GM19023 (cell line): Measurements from ENCODE around the gene LYG2.
"Not testable (repeated sequence)": the region's sequence is repeated elsewhere in the genome, so short reads cannot be mapped to it uniquely, and the experiment has no call there.

ENCODE experiments used
- ATAC-seq: cut with Tn5 transposase; IDR thresholded peaks from one replicate; pipeline ENCODE4 v1.9.1; 2021; ENCODE audit warnings: mild to moderate bottlenecking, moderate library complexity; ENCODE audit not compliant: unreplicated experiment

LYG2 gene

GRCh38 chr2:99255491-99256318, at the start of gene LYG2:
Gene LYG2, minus strand, starts transcription at chr2:99255666. Its CDS starts 1,406 bp downstream, at chr2:99254260.
- no peak for ATAC-seq

GRCh38 chr2:99301097-99301496, 45.6 kb upstream of the LYG2 start, which contains the start of gene LYG1:
Gene LYG1, minus strand, starts transcription at chr2:99301197. Its CDS starts 5,527 bp downstream, at chr2:99295670.
- not testable (repeated sequence) for ATAC-seq

GRCh38 chr2:99299580-99299979, 44.1 kb upstream of the LYG2 start:
- no peak for ATAC-seq

- ATAC-seq = no peak
Measured at GRCh38 chr2:99297994-99298393, 42.5 kb upstream of the LYG2 start.

GRCh38 chr2:99285526-99285925, 30.1 kb upstream of the LYG2 start:
- no peak for ATAC-seq

GRCh38 chr2:99279969-99280695, 24.7 kb upstream of the LYG2 start:
- ATAC-seq = no peak

GRCh38 chr2:99278793-99279291, 23.4 kb upstream of the LYG2 start:
- ATAC-seq = no peak

GRCh38 chr2:99278195-99278765, 22.8 kb upstream of the LYG2 start:
- ATAC-seq = not testable (repeated sequence)

- no peak for ATAC-seq
Measured at GRCh38 chr2:99275882-99276281, 20.4 kb upstream of the LYG2 start.

- no peak for ATAC-seq
Measured at GRCh38 chr2:99261242-99261641, 5.8 kb upstream of the LYG2 start.

- no peak for ATAC-seq
Measured at GRCh38 chr2:99260184-99260583, 4.7 kb upstream of the LYG2 start.

GRCh38 chr2:99259465-99259864, 4.0 kb upstream of the LYG2 start:
- no peak for ATAC-seq

GRCh38 chr2:99256677-99257076, 1.2 kb upstream of the LYG2 start:
- no peak for ATAC-seq

GRCh38 chr2:99249951-99250350, 5.5 kb downstream of the LYG2 start:
- no peak for ATAC-seq

GRCh38 chr2:99242151-99242550, 13.3 kb downstream of the LYG2 start:
- no peak for ATAC-seq

GRCh38 chr2:99240431-99240830, 15.0 kb downstream of the LYG2 start:
- no peak for ATAC-seq

GRCh38 chr2:99238599-99238998, 16.9 kb downstream of the LYG2 start:
- no peak for ATAC-seq

- ATAC-seq = not testable (repeated sequence)
Measured at GRCh38 chr2:99233177-99233576, 22.3 kb downstream of the LYG2 start.

GRCh38 chr2:99217929-99218501, 37.5 kb downstream of the LYG2 start:
- no peak for ATAC-seq

GRCh38 chr2:99216096-99216495, 39.4 kb downstream of the LYG2 start:
- no peak for ATAC-seq

- no peak for ATAC-seq
Measured at GRCh38 chr2:99205491-99205890, 50.0 kb downstream of the LYG2 start.
